Hepatocyte (in vitro differentiated cells): Measurements from ENCODE around the gene FAM171A2. TPM values are rescaled to one million over a fixed set of nuclear protein-coding genes. Genes with fewer than 3 reads are reported as not detected.
A peak's percentile ranks its signal among the peaks of the same experiment; 100 is the strongest.

Source experiments
- DNase-seq: peaks from one replicate; pipeline ENCODE4 v3.0.0-alpha.2; 2016; ENCODE audit warnings: low spot score
- H2AFZ ChIP-seq: fragments of 200-600 bp; sonication (generic); 2 replicates; pipeline ENCODE4 v1.6.0; 2016; ENCODE audit warnings: antibody characterized with exemption, mild to moderate bottlenecking
- H3K27ac ChIP-seq: fragments of 200-600 bp; sonication (generic); 2 replicates; pipeline ENCODE4 v1.5.1; 2016; ENCODE audit warnings: mild to moderate bottlenecking
- H3K27me3 ChIP-seq: fragments of 200-600 bp; sonication (generic); 2 replicates; pipeline ENCODE4 v1.6.1; 2016
- H3K36me3 ChIP-seq: fragments of 200-600 bp; sonication (generic); replicated peaks from 2 replicates; pipeline ENCODE4 v1.5.1; 2016; ENCODE audit warnings: low read depth; ENCODE audit not compliant: insufficient read depth
- H3K4me1 ChIP-seq: fragments of 200-600 bp; sonication (generic); 2 replicates; pipeline ENCODE4 v1.5.1; 2016; ENCODE audit warnings: mild to moderate bottlenecking, moderate library complexity; ENCODE audit not compliant: insufficient read depth
- H3K4me2 ChIP-seq: fragments of 200-600 bp; sonication (generic); 2 replicates; pipeline ENCODE4 v1.6.0; 2016
- H3K4me3 ChIP-seq: fragments of 200-600 bp; sonication (generic); 2 replicates; pipeline ENCODE4 v1.5.1; 2016; ENCODE audit warnings: mild to moderate bottlenecking
- H3K79me2 ChIP-seq: fragments of 200-600 bp; sonication (generic); 2 replicates; pipeline ENCODE4 v1.6.0; 2017; ENCODE audit warnings: mild to moderate bottlenecking
- H3K9me2 ChIP-seq: fragments of 200-600 bp; sonication (generic); replicated peaks from 2 replicates; pipeline ENCODE4 v1.6.0; 2017; ENCODE audit warnings: mild to moderate bottlenecking; ENCODE audit not compliant: insufficient read depth
- H3K9me3 ChIP-seq: fragments of 200-600 bp; sonication (generic); 2 replicates; pipeline ENCODE4 v1.5.1; 2016; ENCODE audit warnings: low read depth, mild to moderate bottlenecking
- H4K20me1 ChIP-seq: fragments of 200-600 bp; sonication (generic); 2 replicates; pipeline ENCODE4 v1.6.0; 2016; ENCODE audit warnings: mild to moderate bottlenecking; ENCODE audit not compliant: insufficient read depth, poor library complexity, severe bottlenecking
- CTCF ChIP-seq: fragments of 200-600 bp; sonication (generic); IDR thresholded peaks from 2 replicates; pipeline ENCODE4 v1.5.1; 2016; ENCODE audit warnings: antibody characterized with exemption, mild to moderate bottlenecking; ENCODE audit not compliant: poor library complexity
- EZH2 ChIP-seq: fragments of 200-600 bp; sonication (generic); IDR thresholded peaks from 2 replicates; pipeline ENCODE4 v1.6.1; 2016; ENCODE audit warnings: antibody characterized with exemption, mild to moderate bottlenecking, borderline replicate concordance
- EZH2phosphoT487 ChIP-seq: fragments of 200-600 bp; sonication (generic); IDR thresholded peaks from one replicate; pipeline ENCODE4 v1.6.1; 2018; ENCODE audit warnings: antibody characterized with exemption, mild to moderate bottlenecking, low read depth, moderate library complexity; ENCODE audit not compliant: unreplicated experiment, severe bottlenecking
- WGBS: methylation state at CpG from one replicate; pipeline ENCODE4 v1.1.6; 2016; ENCODE audit warnings: low lambda C conversion rate; ENCODE audit errors: missing lambda C conversion rate; 5-methylcytosine and 5-hydroxymethylcytosine counted together
- polyA plus RNA-seq: library from polyadenylated mRNA; unstranded; fragments of >200 nt; fragmentation: Nextera tagmentation; extraction: Ambion mirVana; gene quantifications from 2 replicates; pipeline ENCODE4 v1.2.1, GENCODE V29; 2016
- total RNA-seq: library from RNA; depleted of rRNA; stranded (reverse); fragments of >200 nt; gene quantifications from 2 replicates; pipeline ENCODE4 v1.2.3, GENCODE V29; 2014

The FAM171A2 gene
- 12.8 and 13.9 TPM in 2 replicates for total RNA-seq
- 19.4 and 22.8 TPM in 2 replicates for polyA plus RNA-seq

GRCh38 chr17:44363613-44364159 is at the start of gene FAM171A2:
FAM171A2 (minus strand) TSS chr17:44363853; CDS start chr17:44363714, 139 bp downstream.
- Histone ChIP-seq H3K4me2 (peak within 1 kb of the TSS; percentile 99), H3K4me1 (peaks cover 24% of the 10 kb centered on the region), H4K20me1 (peaks cover 13% of the 10 kb centered on the region), H3K36me3 (no peaks in the 10 kb centered on the region), H2AFZ (peak within 1 kb of the TSS; percentile 90), H3K4me3 (peak within 1 kb of the TSS; percentile 98), H3K27ac (peak within 1 kb of the TSS; percentile 58), H3K9me2 (no peaks in the 10 kb centered on the region), H3K79me2 (peaks cover 8% of the 10 kb centered on the region), H3K27me3 (no peaks in the 10 kb centered on the region), H3K9me3 (no peaks in the 10 kb centered on the region)
- peak; percentile 89 for DNase-seq
- 3% methylated on average over 13 of the region's 63 CpGs for WGBS
- TF ChIP-seq CTCF (peak; percentile 59), EZH2 (no peak), EZH2phosphoT487 (no peak)

- TF ChIP-seq EZH2 (no peak), CTCF (no peak), EZH2phosphoT487 (no peak)
- Histone ChIP-seq H3K4me1 (no peaks in the 10 kb centered on the region), H3K36me3 (no peaks in the 10 kb centered on the region), H3K79me2 (no peaks in the 10 kb centered on the region), H2AFZ (no peak overlapping the region), H3K4me2 (no peak overlapping the region), H3K27me3 (no peaks in the 10 kb centered on the region), H4K20me1 (no peaks in the 10 kb centered on the region), H3K9me3 (no peaks in the 10 kb centered on the region), H3K4me3 (no peak overlapping the region), H3K27ac (no peak overlapping the region), H3K9me2 (no peaks in the 10 kb centered on the region)
- WGBS, result 63% methylated on average over 7 of the region's 7 CpGs
- no peak for DNase-seq
Observed at GRCh38 chr17:44409309-44410028, 45.8 kb upstream of the FAM171A2 start.

- Histone ChIP-seq H4K20me1 (no peaks in the 10 kb centered on the region), H2AFZ (no peak overlapping the region), H3K79me2 (no peaks in the 10 kb centered on the region), H3K9me3 (no peaks in the 10 kb centered on the region), H3K27me3 (no peaks in the 10 kb centered on the region), H3K27ac (no peak overlapping the region), H3K4me2 (no peak overlapping the region), H3K9me2 (no peaks in the 10 kb centered on the region), H3K4me1 (no peaks in the 10 kb centered on the region), H3K4me3 (no peak overlapping the region), H3K36me3 (no peaks in the 10 kb centered on the region)
- TF ChIP-seq EZH2phosphoT487 (no peak), CTCF (no peak), EZH2 (no peak)
- WGBS, result 98% methylated on average over 4 of the region's 4 CpGs
- no peak for DNase-seq
Observed at GRCh38 chr17:44408786-44409185, 45.1 kb upstream of the FAM171A2 start.
